ENCODE results near the gene EXOSC5. TPM values are rescaled to one million over a fixed set of nuclear protein-coding genes. Genes with fewer than 3 reads are reported as not detected.

Gene EXOSC5
- total and polyA plus RNA-seq, 3 experiments from 2014 or later, result 48.5 to 52.3 (median 49.5) TPM

GRCh38 chr19:41415154-41415571 is 18.0 kb upstream of the EXOSC5 start:
- no peak overlapping the region for H3K27ac Mint-ChIP-seq
- no peaks in the 10 kb centered on the region for H3K27me3 ChIP-seq (ENCODE audit: insufficient read depth, low read length, poor library complexity, severe bottlenecking)
- no peak overlapping the region for H3K4me3 Mint-ChIP-seq
- no peaks in the 10 kb centered on the region for H3K4me1 ChIP-seq (ENCODE audit: insufficient read depth, low read length)
- no peak overlapping the region for H3K4me3 ChIP-seq (ENCODE audit: low read length)
- H3K27ac ChIP-seq (ENCODE audit: low read depth, low read length), result no peak overlapping the region
- H3K4me1 Mint-ChIP-seq, result peaks cover 2 to 5% (median 3%) of the 10 kb centered on the region in 3 donors
- no peaks in the 10 kb centered on the region for H3K9me3 ChIP-seq (ENCODE audit: low read length)
- ChIA-PET CTCF (no interaction called here), POLR2A (no interaction called here)
- peaks cover 0 to 83% (median 10%) of the 10 kb centered on the region in 3 donors for H3K36me3 Mint-ChIP-seq
- peaks cover 32% of the 10 kb centered on the region for H3K36me3 ChIP-seq (ENCODE audit: insufficient read depth, low read length)
- no peaks in the 10 kb centered on the region for H3K9me3 Mint-ChIP-seq
- no peaks in the 10 kb centered on the region for H3K27me3 Mint-ChIP-seq
- no peak for DNase-seq

- Mint-ChIP-seq H3K27me3 (no peaks in the 10 kb centered on the region), H3K4me3 (no peak overlapping the region), H3K27ac (peak overlapping the region in 2 of 8 donors; percentile 70 to 79), H3K4me1 (peaks cover 8 to 11% (median 9%) of the 10 kb centered on the region in 3 donors), H3K36me3 (peaks cover 0 to 81% (median 10%) of the 10 kb centered on the region in 3 donors), H3K9me3 (no peaks in the 10 kb centered on the region)
- Histone ChIP-seq H3K27ac (ENCODE audit: low read depth, low read length) (no peak overlapping the region), H3K36me3 (ENCODE audit: insufficient read depth, low read length) (peaks cover 27% of the 10 kb centered on the region), H3K27me3 (ENCODE audit: insufficient read depth, low read length, poor library complexity, severe bottlenecking) (no peaks in the 10 kb centered on the region), H3K9me3 (ENCODE audit: low read length) (no peaks in the 10 kb centered on the region), H3K4me3 (ENCODE audit: low read length) (no peak overlapping the region), H3K4me1 (ENCODE audit: insufficient read depth, low read length) (peaks cover 5% of the 10 kb centered on the region)
- ChIA-PET POLR2A (no interaction called here), CTCF (no interaction called here)
- no peak for DNase-seq
Measured at GRCh38 chr19:41414461-41414860, 17.3 kb upstream of the EXOSC5 start.

GRCh38 chr19:41413947-41414346 is 16.8 kb upstream of the EXOSC5 start:
- H3K36me3 Mint-ChIP-seq, result peaks cover 0 to 79% (median 10%) of the 10 kb centered on the region in 3 donors
- ChIA-PET POLR2A (no interaction called here), CTCF (no interaction called here)
- H3K9me3 Mint-ChIP-seq, result no peaks in the 10 kb centered on the region
- H3K4me3 Mint-ChIP-seq, result no peak overlapping the region
- DNase-seq, result no peak
- no peaks in the 10 kb centered on the region for H3K27me3 ChIP-seq (ENCODE audit: insufficient read depth, low read length, poor library complexity, severe bottlenecking)
- peaks cover 5% of the 10 kb centered on the region for H3K4me1 ChIP-seq (ENCODE audit: insufficient read depth, low read length)
- no peaks in the 10 kb centered on the region for H3K27me3 Mint-ChIP-seq
- H3K9me3 ChIP-seq (ENCODE audit: low read length), result no peaks in the 10 kb centered on the region
- peaks cover 27% of the 10 kb centered on the region for H3K36me3 ChIP-seq (ENCODE audit: insufficient read depth, low read length)
- no peak overlapping the region for H3K4me3 ChIP-seq (ENCODE audit: low read length)
- H3K27ac Mint-ChIP-seq, result peak overlapping the region in 1 of 8 donors; percentile 87
- H3K4me1 Mint-ChIP-seq, result peaks cover 11 to 16% (median 13%) of the 10 kb centered on the region in 3 donors
- H3K27ac ChIP-seq (ENCODE audit: low read depth, low read length), result no peak overlapping the region

- no peaks in the 10 kb centered on the region for H3K9me3 ChIP-seq (ENCODE audit: low read length)
- H3K4me1 ChIP-seq (ENCODE audit: insufficient read depth, low read length), result peaks cover 5% of the 10 kb centered on the region
- H3K4me3 ChIP-seq (ENCODE audit: low read length), result no peak overlapping the region
- Mint-ChIP-seq H3K4me1 (peaks cover 11 to 18% (median 13%) of the 10 kb centered on the region in 3 donors), H3K9me3 (no peaks in the 10 kb centered on the region), H3K27ac (no peak overlapping the region), H3K36me3 (peaks cover 0 to 69% (median 7%) of the 10 kb centered on the region in 3 donors), H3K27me3 (no peaks in the 10 kb centered on the region), H3K4me3 (no peak overlapping the region)
- ChIA-PET POLR2A (no interaction called here), CTCF (interaction anchor here (0.9 kb wide), 1 partner anchor 49 kb away, joined by 3 read pairs; the partner anchor contains the start of gene B9D2)
- H3K36me3 ChIP-seq (ENCODE audit: insufficient read depth, low read length), result peaks cover 27% of the 10 kb centered on the region
- H3K27me3 ChIP-seq (ENCODE audit: insufficient read depth, low read length, poor library complexity, severe bottlenecking), result no peaks in the 10 kb centered on the region
- DNase-seq, result no peak
- no peak overlapping the region for H3K27ac ChIP-seq (ENCODE audit: low read depth, low read length)
Measured at GRCh38 chr19:41412953-41413352, 15.8 kb upstream of the EXOSC5 start.

DNA sequence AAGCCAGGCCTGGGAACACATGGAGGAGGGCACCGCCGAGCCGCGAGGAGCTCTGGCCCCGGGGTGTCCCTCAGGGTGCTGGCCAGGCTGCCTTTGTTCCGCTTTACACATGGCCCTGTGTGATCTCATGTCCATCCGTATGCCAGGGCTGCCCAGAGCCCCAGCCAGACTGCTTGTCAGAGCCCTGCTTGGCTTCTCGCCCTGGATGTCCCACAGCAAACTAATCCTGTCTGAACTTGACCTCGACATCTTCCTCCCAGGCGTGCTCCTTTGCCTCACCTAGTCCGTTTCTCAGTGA is 14.8 kb upstream of the EXOSC5 start:
- Histone ChIP-seq H3K9me3 (ENCODE audit: low read length) (no peaks in the 10 kb centered on the region), H3K27me3 (ENCODE audit: insufficient read depth, low read length, poor library complexity, severe bottlenecking) (no peaks in the 10 kb centered on the region), H3K4me1 (ENCODE audit: insufficient read depth, low read length) (peaks cover 5% of the 10 kb centered on the region), H3K4me3 (ENCODE audit: low read length) (no peak overlapping the region), H3K27ac (ENCODE audit: low read depth, low read length) (no peak overlapping the region), H3K36me3 (ENCODE audit: insufficient read depth, low read length) (peaks cover 27% of the 10 kb centered on the region)
- no peak for DNase-seq
- H3K4me3 Mint-ChIP-seq, result no peak overlapping the region
- H3K36me3 Mint-ChIP-seq, result peaks cover 0 to 65% (median 8%) of the 10 kb centered on the region in 3 donors
- no peaks in the 10 kb centered on the region for H3K9me3 Mint-ChIP-seq
- ChIA-PET POLR2A (no interaction called here), CTCF (no interaction called here)
- peaks cover 13 to 20% (median 14%) of the 10 kb centered on the region in 3 donors for H3K4me1 Mint-ChIP-seq
- H3K27me3 Mint-ChIP-seq, result no peaks in the 10 kb centered on the region
- no peak overlapping the region for H3K27ac Mint-ChIP-seq

DNA sequence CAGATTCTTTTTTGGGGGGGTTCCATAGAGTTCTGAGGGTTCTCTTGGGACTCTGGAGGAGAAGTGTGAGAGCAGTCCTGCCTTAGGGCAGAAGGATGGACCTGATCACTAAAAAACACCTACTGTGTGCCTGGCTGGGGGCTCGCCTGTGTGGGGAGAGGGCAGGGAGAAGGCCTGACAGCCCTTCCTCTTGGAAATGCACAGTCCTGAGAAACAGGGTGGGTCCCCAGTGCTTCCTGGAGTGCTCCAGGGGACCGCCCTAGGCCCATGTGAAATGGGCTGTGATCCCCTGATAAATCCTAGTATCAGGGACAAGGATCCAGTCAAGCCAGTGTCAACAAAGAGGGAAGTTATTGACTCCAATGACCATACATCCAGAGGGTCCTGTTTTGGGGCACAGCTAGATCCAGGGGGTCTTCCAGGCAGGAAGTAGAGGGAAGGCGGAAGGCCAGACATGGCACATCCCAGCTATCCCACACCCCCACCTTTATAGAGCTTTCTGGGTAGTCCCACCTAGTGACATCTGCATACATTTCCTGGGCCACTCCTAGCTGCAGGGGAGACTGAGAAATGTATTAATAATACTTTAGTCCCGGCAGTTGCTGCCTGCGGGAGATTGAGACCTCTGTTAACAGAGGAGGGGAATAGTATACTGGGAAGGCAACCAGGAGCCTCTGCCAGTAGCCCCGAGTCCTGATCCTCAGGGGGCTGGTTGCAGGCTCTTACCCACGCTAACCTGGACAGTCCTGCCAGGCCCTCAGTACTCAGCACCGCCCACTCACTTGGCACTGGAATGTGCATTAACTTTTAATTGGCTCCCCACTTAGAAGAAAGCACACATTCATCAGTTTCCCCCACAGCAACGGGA is 14.2 kb upstream of the EXOSC5 start:
- ChIA-PET POLR2A (no interaction called here), CTCF (no interaction called here)
- H3K27ac ChIP-seq (ENCODE audit: low read depth, low read length), result no peak overlapping the region
- H3K27me3 ChIP-seq (ENCODE audit: insufficient read depth, low read length, poor library complexity, severe bottlenecking), result no peaks in the 10 kb centered on the region
- Mint-ChIP-seq H3K36me3 (peaks cover 0 to 63% (median 8%) of the 10 kb centered on the region in 3 donors), H3K27ac (no peak overlapping the region), H3K27me3 (no peaks in the 10 kb centered on the region), H3K4me3 (no peak overlapping the region), H3K4me1 (peaks cover 13 to 22% (median 14%) of the 10 kb centered on the region in 3 donors), H3K9me3 (no peaks in the 10 kb centered on the region)
- peaks cover 24% of the 10 kb centered on the region for H3K36me3 ChIP-seq (ENCODE audit: insufficient read depth, low read length)
- DNase-seq, result no peak
- no peak overlapping the region for H3K4me3 ChIP-seq (ENCODE audit: low read length)
- no peaks in the 10 kb centered on the region for H3K9me3 ChIP-seq (ENCODE audit: low read length)
- peaks cover 5% of the 10 kb centered on the region for H3K4me1 ChIP-seq (ENCODE audit: insufficient read depth, low read length)

DNA sequence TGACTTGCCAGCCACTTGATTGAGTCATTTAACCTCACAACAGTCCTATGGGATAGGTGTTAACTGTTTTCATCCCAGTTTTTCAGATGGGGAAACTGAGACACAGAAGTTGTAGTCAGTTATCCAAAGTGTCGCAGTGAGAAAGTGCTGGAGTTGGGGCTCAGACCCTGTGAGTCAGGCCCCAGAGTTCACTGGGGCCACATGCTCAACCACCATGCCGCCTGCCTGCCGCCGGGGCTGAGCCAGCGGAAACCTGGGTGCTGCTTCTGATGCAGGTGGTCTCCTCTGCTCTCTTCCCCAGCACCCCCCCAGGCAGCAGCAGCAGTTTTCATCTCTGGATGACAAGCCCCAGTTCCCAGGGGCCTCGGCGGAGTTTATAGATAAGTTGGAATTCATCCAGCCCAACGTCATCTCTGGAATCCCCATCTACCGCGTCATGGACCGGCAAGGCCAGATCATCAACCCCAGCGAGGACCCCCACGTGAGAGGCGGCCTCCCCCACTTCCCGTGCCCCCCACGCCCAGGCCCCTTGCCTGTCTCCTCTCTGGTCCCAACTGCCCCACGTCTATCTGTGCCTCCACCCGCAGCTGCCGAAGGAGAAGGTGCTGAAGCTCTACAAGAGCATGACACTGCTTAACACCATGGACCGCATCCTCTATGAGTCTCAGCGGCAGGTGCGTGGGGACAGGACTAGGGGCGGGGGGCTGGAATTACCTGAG is 13.3 kb upstream of the EXOSC5 start:
- Histone ChIP-seq H3K4me1 (ENCODE audit: insufficient read depth, low read length) (peaks cover 5% of the 10 kb centered on the region), H3K9me3 (ENCODE audit: low read length) (no peaks in the 10 kb centered on the region), H3K36me3 (ENCODE audit: insufficient read depth, low read length) (peaks cover 21% of the 10 kb centered on the region), H3K4me3 (ENCODE audit: low read length) (no peak overlapping the region), H3K27me3 (ENCODE audit: insufficient read depth, low read length, poor library complexity, severe bottlenecking) (no peaks in the 10 kb centered on the region), H3K27ac (ENCODE audit: low read depth, low read length) (no peak overlapping the region)
- H3K27me3 Mint-ChIP-seq, result no peaks in the 10 kb centered on the region
- no peak overlapping the region for H3K4me3 Mint-ChIP-seq
- peaks cover 0 to 58% (median 8%) of the 10 kb centered on the region in 3 donors for H3K36me3 Mint-ChIP-seq
- H3K4me1 Mint-ChIP-seq, result peaks cover 13 to 22% (median 14%) of the 10 kb centered on the region in 3 donors
- CTCF ChIA-PET, result interaction anchor here (0.6 kb wide), 1 partner anchor 19 kb away, joined by 3 read pairs; no protein-coding TSS in a partner anchor
- no peaks in the 10 kb centered on the region for H3K9me3 Mint-ChIP-seq
- H3K27ac Mint-ChIP-seq, result peak overlapping the region in 2 of 8 donors; percentile 12 to 87
- POLR2A ChIA-PET, result no interaction called here
- DNase-seq, result no peak

DNA sequence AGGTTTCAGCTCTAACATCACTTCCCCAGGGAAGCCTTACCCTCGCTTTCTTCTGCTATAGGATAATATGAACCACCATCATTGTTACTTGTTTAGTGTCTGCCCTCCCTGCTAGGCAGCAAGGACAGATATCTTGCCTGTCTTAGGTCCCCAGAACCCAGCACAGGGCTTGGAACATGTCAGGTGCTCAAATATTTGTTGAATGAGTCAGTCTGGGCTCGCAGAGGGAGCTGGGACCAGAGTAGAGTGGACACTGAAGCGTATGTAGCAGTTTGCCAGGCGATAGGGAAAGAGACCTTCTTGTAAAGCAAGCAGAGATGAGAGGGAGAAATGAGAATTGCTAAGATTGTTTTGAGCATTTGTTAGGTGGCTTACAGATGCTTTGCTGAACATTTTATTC is 12.1 kb upstream of the EXOSC5 start:
- no peaks in the 10 kb centered on the region for H3K27me3 Mint-ChIP-seq
- H3K9me3 Mint-ChIP-seq, result no peaks in the 10 kb centered on the region
- H3K4me1 Mint-ChIP-seq, result peaks cover 13 to 25% (median 14%) of the 10 kb centered on the region in 3 donors
- H3K9me3 ChIP-seq (ENCODE audit: low read length), result no peaks in the 10 kb centered on the region
- H3K36me3 Mint-ChIP-seq, result peaks cover 0 to 49% (median 6%) of the 10 kb centered on the region in 3 donors
- ChIA-PET CTCF (no interaction called here), POLR2A (no interaction called here)
- H3K4me1 ChIP-seq (ENCODE audit: insufficient read depth, low read length), result peaks cover 5% of the 10 kb centered on the region
- H3K36me3 ChIP-seq (ENCODE audit: insufficient read depth, low read length), result peaks cover 10% of the 10 kb centered on the region
- H3K4me3 ChIP-seq (ENCODE audit: low read length), result no peak overlapping the region
- DNase-seq, result no peak
- H3K27ac Mint-ChIP-seq, result peak overlapping the region in 7 of 8 donors; percentile 2 to 58 (median 53)
- H3K27ac ChIP-seq (ENCODE audit: low read depth, low read length), result peak overlapping the region; percentile 10
- peak overlapping the region in 1 of 7 donors; percentile 20 for H3K4me3 Mint-ChIP-seq
- no peaks in the 10 kb centered on the region for H3K27me3 ChIP-seq (ENCODE audit: insufficient read depth, low read length, poor library complexity, severe bottlenecking)
